Measurements from ENCODE around the gene LRRC15.

The LRRC15 gene

DNA sequence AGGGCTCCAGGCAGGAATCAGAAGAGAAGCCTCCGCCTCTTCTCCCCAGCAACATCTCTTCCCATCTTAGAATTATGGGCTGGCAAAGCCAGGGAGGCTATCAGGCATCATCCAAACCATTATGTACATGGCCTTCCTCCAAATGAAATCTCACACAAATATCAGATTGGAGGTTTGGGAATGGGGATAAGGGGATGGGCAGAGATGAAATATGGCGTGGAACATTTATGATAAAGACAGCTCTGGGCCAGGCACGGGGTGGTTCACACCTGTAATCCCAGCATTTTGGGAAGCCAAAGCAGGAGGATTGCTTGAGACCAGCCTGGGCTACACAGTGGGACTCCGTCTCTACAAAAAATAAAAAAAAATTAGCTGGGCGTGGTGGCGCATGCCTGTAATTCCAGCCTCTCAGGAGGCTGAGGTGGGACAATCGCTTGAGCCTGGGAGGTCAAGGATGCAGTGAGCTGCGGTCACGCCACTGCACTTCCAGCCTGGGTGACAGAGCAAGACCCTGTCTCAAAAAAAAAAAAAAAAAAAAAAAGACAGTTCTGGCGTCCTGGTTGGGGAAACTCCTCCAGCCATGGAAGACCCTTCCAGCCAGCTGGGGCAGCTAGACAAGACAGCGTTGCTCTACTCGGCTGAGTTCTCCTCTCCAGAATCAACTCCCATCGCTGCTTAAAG, 55.0 kb downstream of the LRRC15 start:
- DNase-seq, result no peak

DNA sequence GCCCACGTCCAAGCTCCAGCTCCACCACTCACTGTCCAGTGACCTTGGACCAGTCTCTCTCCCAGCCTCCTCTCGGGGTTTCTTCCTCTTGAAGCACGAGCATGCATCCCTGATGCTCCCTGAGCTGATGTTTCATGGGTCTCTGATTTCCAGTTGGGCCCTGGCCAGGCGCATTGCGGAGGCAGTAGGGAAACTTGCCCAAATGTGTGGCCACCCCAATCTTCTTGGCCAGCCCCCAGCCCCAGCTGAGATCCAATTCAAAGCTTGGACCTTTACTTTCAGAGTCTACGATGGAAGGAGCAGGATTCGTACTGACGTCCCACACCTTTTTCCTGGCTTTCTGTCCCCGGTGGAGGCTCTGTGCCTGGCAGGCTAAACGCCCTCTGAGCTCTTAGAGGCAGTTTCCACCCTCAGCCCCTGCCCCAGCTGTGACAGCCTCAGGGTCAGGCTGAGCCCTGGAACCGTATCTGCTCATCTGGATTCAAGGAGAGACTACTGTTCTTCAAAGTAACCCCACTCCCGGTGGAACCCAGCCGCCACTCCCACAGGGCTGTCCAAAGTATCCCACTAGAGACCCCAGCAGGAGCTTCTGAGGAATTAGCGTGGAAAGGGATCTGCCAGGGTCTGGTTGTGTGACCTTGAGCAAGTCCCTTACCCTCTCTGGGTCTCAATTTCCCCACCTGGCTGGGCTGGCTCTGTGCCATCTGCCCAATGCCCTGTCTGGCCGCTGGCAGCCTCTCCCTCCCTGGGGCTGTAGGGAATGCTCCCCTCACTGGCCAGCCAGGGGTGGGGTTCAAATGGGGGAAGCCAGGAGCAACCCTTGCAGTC, 55.8 kb downstream of the LRRC15 start:
- DNase-seq, result no peak

DNA sequence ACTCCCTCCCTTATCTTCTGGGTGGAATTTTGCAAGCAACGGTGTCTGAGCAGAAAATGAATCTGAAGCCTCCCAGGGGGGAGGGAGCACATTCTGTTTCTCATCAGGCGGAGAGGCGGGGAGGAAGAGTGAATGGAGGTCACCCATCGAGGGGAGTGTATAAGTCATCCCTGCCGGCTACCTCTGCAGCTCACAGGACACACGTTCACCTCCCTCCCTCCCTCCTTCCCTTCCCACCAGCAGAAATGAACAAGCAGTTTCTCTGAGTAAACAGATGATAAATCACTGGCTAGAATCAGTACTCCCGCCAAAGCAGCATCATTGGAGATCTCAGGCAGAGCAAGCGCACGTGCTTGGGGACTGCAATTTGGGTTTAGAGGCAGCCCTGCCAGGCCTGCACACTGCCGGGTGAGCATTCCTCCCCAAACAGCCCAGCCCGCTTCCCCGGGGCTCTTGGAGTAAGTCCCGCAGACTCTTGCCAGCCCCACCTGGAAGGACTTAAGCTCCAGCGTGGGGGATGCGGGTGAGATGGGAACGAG, 56.7 kb downstream of the LRRC15 start:
- DNase-seq, result no peak

DNA sequence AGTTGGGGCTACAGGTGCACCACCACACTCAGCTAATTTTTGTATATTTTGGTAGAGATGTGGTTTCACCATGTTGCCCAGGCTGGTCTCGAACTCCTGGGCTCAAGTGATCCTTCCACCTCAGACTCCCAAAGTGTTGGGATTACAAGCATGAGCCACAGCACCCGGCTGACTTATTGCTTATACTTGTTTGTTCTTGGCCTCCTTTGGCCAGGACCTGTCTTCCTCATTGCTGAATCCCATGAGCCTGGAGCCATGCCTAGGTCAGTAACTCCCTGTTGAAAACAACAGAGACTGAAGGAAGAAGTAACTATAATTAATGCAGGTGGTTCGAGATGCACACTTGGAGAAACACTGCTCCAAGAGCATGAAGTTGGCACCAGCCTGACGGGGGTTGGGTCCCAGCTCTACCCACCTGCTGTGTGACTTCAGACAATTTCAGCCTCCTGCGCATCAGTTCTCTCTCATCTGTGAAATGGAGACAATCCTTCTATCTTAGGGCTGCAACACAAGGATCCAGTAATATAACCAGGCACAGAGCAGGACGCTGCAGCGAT, 57.3 kb downstream of the LRRC15 start:
- DNase-seq, result no peak

DNA sequence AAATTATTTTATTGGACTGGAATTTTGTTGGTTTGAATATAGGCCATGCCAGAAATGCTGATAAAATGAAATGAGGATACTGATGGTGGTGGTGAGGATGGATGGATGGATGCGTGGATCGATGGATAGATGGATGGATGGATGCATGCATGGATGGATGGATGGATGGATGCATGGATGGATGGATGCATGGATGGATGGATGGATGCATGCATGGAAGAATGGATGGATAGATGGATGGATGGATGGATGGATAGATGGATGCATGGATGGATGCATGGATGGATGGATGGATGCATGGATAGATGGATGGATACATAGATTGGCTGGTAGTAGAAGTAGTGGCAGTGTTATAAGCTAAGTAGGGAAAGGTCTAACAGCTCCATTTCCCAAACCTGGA, 58.5 kb downstream of the LRRC15 start:
- no peak for DNase-seq

DNA sequence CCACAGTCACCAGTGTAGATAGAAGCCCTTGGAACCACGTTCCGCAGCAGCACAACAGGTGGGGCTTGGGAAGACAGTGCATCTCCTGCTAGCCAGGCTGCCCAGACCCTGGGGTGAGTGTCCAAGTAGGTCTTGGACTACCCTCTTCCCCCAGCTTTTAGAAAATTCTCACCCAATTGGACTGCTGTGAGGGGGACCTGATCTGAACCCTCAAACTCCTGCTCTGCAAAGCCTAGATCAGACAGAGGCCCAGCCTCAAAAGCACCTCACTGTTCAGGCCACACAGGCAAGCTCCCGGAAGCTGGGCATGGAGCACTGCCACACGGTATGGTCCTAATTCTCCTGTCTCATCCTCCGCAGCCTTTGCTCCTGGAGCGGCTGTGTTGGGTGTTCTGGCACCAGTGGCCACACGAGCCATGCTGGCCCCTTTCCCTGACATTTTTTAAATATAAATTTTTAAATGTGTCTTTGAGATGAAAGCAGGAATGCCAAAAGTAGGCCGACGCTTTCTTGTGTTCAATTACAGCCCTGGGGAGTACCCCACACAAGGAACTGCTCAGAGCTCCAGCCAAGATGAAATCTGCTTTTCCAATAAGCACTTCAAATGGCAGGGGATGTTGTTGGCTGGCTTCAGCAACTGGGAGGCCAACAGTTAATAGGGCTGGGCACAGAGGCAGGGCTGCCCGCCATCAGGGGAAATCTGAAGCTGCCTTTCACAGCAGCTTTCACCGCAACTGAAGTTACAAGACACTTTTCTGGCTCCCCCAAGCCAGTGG, 59.3 kb downstream of the LRRC15 start:
- DNase-seq, result no peak

DNA sequence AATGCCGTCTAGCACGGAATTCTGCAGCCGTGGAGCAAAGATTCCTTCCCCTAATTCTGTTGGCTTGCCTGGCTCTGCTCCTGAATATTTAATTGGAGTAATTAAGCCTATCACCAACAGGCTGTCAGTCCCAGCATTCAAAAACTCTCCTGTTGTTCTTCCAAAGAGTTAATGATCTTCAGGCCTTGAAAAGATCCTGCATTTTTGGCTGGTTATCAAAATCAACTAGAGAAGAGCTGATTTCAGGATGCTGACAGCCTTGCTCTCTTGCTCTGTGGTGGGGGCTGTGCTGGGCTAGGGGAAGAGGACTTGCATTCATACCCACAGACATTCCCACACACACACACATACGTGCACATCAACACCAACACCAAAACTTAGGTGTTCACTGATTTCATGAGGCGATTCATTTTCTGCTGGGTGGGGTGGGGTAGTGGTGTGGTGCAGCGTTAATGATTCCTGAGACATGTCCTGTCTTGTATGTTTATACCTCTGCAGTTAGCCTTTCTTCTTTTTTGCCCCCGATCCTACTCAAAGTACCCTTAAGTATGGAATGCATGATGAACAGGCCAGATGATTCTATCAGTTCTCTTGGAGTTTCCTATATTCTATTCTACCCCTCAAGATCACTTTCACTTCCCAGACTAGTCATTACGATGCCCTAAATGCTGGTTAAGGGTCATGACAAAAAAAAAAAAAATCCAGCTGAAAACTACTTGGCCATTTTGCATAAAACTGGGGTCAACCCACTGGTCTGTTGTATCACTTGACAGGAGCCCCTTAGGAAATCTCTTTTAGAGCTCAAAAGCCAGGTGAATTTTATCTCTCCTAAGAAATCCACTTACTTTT, 60.7 kb downstream of the LRRC15 start:
- no peak for DNase-seq

DNA sequence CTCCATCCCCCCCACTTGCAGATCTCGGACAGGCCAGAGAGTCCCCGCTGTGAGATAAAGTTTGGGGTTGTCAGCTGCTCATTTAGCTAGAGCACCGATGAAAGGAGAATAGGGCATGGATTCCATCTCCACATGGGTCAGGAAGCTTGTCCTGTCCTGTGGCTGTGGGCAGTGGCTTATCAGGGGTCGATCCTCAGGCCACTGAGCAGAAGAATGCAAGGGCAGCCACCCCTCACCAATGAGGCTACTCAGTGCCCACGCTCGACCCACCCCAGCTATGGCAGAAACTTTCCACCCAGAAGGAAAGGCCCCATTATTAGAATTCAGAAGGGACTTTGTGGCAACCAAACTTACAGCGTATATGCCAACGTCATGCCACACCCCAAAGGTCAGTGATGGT, 61.7 kb downstream of the LRRC15 start:
- no peak for DNase-seq

DNA sequence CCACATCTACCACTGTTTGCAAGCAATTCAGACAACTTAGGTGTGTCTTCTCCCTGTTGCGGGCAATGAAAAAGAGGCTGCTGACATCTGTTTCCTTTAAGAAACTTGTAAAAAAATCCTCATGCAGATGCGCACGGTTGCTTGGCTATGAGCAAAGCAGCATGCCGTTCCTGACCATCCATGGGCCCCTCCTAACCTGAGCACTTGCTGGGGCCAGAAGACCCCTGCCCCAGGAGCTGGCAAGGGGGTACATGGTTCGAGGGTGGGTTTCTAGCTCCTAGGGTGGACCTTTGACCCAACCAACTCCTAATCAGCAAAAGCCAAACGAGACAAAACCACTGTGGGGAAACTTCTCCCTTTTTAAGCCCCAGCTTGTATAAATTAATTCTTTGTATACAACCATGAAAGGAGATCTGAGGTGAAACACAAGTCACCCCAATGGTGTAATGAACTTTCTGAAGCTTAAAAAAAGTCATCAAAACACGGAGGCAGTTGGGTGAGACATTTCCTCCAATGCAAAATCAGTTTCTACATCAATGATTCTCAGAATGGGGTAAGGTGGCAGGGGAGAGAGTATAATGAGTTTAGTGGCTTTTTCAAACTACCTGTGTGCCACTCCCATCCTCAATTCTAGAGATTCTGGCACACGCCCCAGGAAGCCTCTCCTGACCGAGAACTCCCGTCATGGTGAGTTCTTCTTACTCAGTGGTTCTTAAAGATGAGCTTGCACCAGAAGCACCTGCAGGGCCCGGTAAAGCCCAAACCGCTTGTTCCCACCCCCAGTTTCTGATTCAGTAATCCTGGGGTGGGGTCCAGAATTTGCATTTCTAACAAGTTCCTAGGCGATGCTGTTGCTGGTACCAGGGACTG, 62.5 kb downstream of the LRRC15 start:
- DNase-seq, result no peak

DNA sequence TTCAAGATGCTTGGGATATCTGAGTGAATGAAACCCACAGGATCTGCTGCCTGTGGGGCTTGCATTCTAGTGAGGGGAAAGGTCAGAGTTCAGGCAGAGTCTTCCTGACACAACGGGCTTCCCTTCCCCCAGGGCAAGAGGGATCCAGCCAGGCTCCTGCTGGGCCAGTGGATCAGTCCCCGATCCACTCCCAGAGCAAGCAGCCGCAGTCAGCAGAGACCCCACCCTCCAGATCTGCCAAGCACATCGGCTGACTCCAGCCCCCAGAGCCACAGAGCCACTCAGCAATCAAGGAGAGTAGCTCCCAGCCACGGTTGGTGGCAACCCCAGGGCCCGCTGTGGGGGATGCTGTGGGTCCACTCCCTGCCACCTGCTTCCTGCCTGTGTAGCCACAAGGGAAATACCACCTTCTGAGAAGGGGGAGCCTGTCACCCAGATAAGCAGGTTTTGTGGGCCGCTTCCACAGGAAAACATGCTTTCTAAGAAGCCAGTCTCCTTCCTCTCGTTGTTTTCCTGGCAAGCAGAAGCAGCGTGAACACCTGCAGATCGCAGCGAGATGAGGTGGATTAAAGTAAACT, 63.3 kb downstream of the LRRC15 start:
- peak; percentile 28 for DNase-seq

DNA sequence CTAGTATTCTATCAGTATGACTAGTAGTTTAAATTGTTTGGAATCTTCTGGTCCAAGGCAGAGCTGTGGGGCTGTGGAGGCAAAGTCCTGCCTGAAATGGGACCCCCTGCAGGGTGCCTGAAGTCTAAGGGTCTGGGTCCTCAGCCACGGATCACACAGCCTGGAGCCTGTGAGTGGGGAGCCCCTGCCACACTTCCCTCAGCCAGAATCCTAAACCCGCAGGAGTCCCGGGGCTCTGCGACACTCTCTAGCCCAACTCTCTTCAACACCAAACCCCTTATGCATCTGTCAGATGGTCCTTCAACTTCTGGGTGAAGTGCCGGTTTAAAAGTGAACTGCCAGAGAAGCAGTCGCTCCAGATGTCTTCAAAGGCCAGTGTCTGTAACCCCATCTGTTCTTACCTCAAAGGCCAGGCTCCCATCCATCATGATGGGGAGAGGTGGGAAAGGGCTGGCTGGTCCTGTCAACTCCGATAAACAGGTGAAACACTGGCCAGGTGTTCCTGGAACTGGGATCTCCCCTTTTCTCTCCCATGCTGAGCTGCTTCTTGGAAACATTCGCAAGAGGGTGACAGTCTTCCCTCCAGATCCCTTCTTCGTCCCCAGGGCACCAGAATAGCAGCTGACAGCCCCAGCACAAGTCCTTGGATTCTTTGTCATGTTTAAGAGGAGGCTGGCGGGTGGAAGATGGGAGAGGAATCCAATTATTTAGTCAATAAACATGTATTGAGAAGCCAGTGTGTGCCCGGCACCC, 64.0 kb downstream of the LRRC15 start:
- DNase-seq, result no peak
